LNCAP (cell line): ENCODE results near the gene ZNF593.
A peak's percentile ranks its signal among the peaks of the same experiment; 100 is the strongest.

Experiments used
- CTCF ChIP-seq: fragments of 450-650 bp; IDR thresholded peaks from 2 replicates; pipeline ENCODE4 v1.5.1; 2017; ENCODE audit warnings: mild to moderate bottlenecking

ZNF593 gene

GRCh38 chr1:26169669-26170471, at the start of gene ZNF593:
ZNF593 (plus strand) TSS chr1:26169908; CDS start chr1:26169984, 76 bp downstream.
- peak; percentile 68 for TF ChIP-seq CTCF

- no peak for TF ChIP-seq CTCF
Observed at GRCh38 chr1:26121854-26122773, 47.6 kb upstream of the ZNF593 start.

- TF ChIP-seq CTCF = no peak
Observed at GRCh38 chr1:26122988-26123973, 46.4 kb upstream of the ZNF593 start.

GRCh38 chr1:26124418-26125331, 45.0 kb upstream of the ZNF593 start:
- no peak for TF ChIP-seq CTCF

- no peak for TF ChIP-seq CTCF
Observed at GRCh38 chr1:26125382-26125781, 44.3 kb upstream of the ZNF593 start.

- no peak for TF ChIP-seq CTCF
Observed at GRCh38 chr1:26125946-26126320, 43.8 kb upstream of the ZNF593 start.
